Measurements from ENCODE around the gene OOSP4A. TPM values are rescaled to one million over a fixed set of nuclear protein-coding genes. Genes with fewer than 3 reads are reported as not detected.

The OOSP4A gene
- total RNA-seq, result not detected
- long read RNA-seq, result 0 reads

- ATAC-seq (no peak), DNase-seq (ENCODE audit: missing footprints) (no peak)
- intact Hi-C loops (cut with DNase I), result no loop called here
Measured at GRCh38 chr11:59963733-59964132, at the start of gene OOSP4A. Gene OOSP4A, plus strand, starts transcription at chr11:59964033. Its CDS starts 0 bp downstream, at chr11:59964033.

- intact Hi-C loops (cut with DNase I), result loop anchor here (5.0 kb wide), 1 partner anchor 96 kb away; no protein-coding TSS in a partner anchor
- ATAC-seq (no peak), DNase-seq (ENCODE audit: missing footprints) (no peak)
Measured at GRCh38 chr11:59918480-59918879, 45.4 kb upstream of the OOSP4A start.

GRCh38 chr11:59918987-59919589 is 44.7 kb upstream of the OOSP4A start:
- no peak for DNase-seq (ENCODE audit: missing footprints)
- intact Hi-C loops (cut with DNase I), result loop anchor here (5.0 kb wide), 1 partner anchor 97 kb away; no protein-coding TSS in a partner anchor
- no peak for ATAC-seq

GRCh38 chr11:59923813-59924212 is 40.0 kb upstream of the OOSP4A start:
- intact Hi-C loops (cut with DNase I), result no loop called here
- no peak for ATAC-seq
- no peak for DNase-seq (ENCODE audit: missing footprints)

GRCh38 chr11:59931688-59932087 is 32.1 kb upstream of the OOSP4A start:
- no peak for ATAC-seq
- intact Hi-C loops (cut with DNase I), result no loop called here
- DNase-seq (ENCODE audit: missing footprints), result no peak

GRCh38 chr11:59938132-59938531 is 25.7 kb upstream of the OOSP4A start, which contains the start of gene OOSP1:
Gene OOSP1, plus strand, starts transcription at chr11:59938432. Its CDS starts 23 bp downstream, at chr11:59938455.
- DNase-seq (ENCODE audit: missing footprints) (no peak), ATAC-seq (no peak)
- intact Hi-C loops (cut with DNase I), result no loop called here

GRCh38 chr11:59938718-59939117 is 25.1 kb upstream of the OOSP4A start:
- DNase-seq (ENCODE audit: missing footprints), result no peak
- ATAC-seq, result no peak
- intact Hi-C loops (cut with DNase I), result no loop called here

GRCh38 chr11:59939482-59939881 is 24.4 kb upstream of the OOSP4A start:
- ATAC-seq (no peak), DNase-seq (ENCODE audit: missing footprints) (no peak)
- intact Hi-C loops (cut with DNase I), result no loop called here

- intact Hi-C loops (cut with DNase I), result no loop called here
- DNase-seq (ENCODE audit: missing footprints) (no peak), ATAC-seq (no peak)
Measured at GRCh38 chr11:59941091-59941490, 22.7 kb upstream of the OOSP4A start.

GRCh38 chr11:59943997-59944714 is 19.7 kb upstream of the OOSP4A start:
- ATAC-seq (no peak), DNase-seq (ENCODE audit: missing footprints) (no peak)
- intact Hi-C loops (cut with DNase I), result no loop called here

- DNase-seq (ENCODE audit: missing footprints), result no peak
- no peak for ATAC-seq
- intact Hi-C loops (cut with DNase I), result no loop called here
Measured at GRCh38 chr11:59944720-59945119, 19.1 kb upstream of the OOSP4A start.

GRCh38 chr11:59953463-59954218 is 10.2 kb upstream of the OOSP4A start:
- no peak for ATAC-seq

GRCh38 chr11:59954219-59954847 is 9.5 kb upstream of the OOSP4A start:
- intact Hi-C loops (cut with DNase I), result no loop called here
- ATAC-seq (no peak), DNase-seq (ENCODE audit: missing footprints) (no peak)

More at GRCh38 chr11:59953463-59954218, 10.2 kb upstream of the OOSP4A start:
- intact Hi-C loops (cut with DNase I), result no loop called here
- no peak for DNase-seq (ENCODE audit: missing footprints)

GRCh38 chr11:59957094-59957493 is 6.7 kb upstream of the OOSP4A start:
- no peak for DNase-seq (ENCODE audit: missing footprints)
- intact Hi-C loops (cut with DNase I), result no loop called here
- ATAC-seq, result no peak

- no peak for DNase-seq (ENCODE audit: missing footprints)
- ATAC-seq, result peak; percentile 80
- intact Hi-C loops (cut with DNase I), result no loop called here
Measured at GRCh38 chr11:59960502-59961381, 3.1 kb upstream of the OOSP4A start.

GRCh38 chr11:59962107-59962482 is 1.7 kb upstream of the OOSP4A start:
- no peak for ATAC-seq
- no peak for DNase-seq (ENCODE audit: missing footprints)
- intact Hi-C loops (cut with DNase I), result no loop called here

- DNase-seq (ENCODE audit: missing footprints) (no peak), ATAC-seq (no peak)
- intact Hi-C loops (cut with DNase I), result no loop called here
Measured at GRCh38 chr11:59965424-59965823, 1.6 kb downstream of the OOSP4A start.

- DNase-seq (ENCODE audit: missing footprints) (no peak), ATAC-seq (no peak)
- intact Hi-C loops (cut with DNase I), result no loop called here
Measured at GRCh38 chr11:59966201-59966600, 2.4 kb downstream of the OOSP4A start.

Data from Right ventricle myocardium inferior (tissue), 1 donor.